ENCODE measurements around the gene TRPM8. TPM values are rescaled to one million over a fixed set of nuclear protein-coding genes. Genes with fewer than 3 reads are reported as not detected.
A peak's percentile ranks its signal among the peaks of the same experiment; 100 is the strongest.

The TRPM8 gene
- total RNA-seq, 6 experiments from 2014 or later, result not detected

DNA sequence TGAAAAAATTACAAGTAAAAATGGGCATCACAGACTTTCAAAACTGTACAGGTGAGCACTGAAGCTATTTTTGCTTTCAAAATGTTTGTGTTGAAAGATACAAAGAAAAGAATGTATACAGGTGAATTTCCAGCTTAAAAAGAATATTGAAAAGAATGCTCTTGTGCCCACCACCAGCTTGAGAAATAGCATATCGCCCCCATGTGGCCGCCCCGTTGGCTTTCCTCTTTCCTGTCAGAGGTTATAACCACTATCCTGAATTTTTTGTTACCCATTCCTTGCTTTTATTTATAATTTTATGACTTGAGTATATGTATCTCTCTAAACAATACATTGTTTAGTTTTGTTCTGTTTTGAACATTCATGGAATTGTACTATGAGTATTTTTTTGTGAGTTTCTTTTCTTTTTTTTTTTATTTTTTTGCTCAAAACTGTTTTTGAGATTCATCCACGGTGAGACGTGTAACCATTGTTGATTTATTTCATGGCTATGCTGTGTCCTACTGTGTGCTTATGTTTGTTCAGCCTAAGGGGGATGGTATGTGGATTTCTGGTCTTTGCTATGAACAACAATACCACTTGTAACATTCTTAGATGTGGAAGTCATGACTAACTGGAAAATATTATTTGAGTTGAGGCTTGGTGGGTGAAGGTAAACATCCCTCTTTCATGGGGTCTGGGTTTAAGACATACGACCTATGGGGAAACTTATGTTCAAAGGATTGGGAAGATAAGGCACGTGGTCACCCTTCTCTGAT lies 11.6 kb downstream of the TRPM8 start:
- no peak overlapping the region for H3K4me3 Mint-ChIP-seq
- H3K4me1 Mint-ChIP-seq (ENCODE audit: low read depth), result no peaks in the 10 kb centered on the region
- peak; percentile 78 for TF ChIP-seq CTCF (IDR thresholded peaks at IDR 0.05)
- no peaks in the 10 kb centered on the region for H3K9me3 Mint-ChIP-seq
- peaks cover 16% of the 10 kb centered on the region for H3K27me3 Mint-ChIP-seq (ENCODE audit: insufficient read depth)
- no peaks in the 10 kb centered on the region for H3K36me3 Mint-ChIP-seq (ENCODE audit: low read depth)
- DNase-seq, result no peak
- H3K27ac Mint-ChIP-seq, result no peak overlapping the region

GRCh38 chr2:233929352-233930022 lies 12.3 kb downstream of the TRPM8 start:
- no peak for TF ChIP-seq CTCF (IDR thresholded peaks at IDR 0.05)
- H3K27me3 Mint-ChIP-seq (ENCODE audit: insufficient read depth), result peaks cover 12% of the 10 kb centered on the region
- no peaks in the 10 kb centered on the region for H3K9me3 Mint-ChIP-seq
- no peaks in the 10 kb centered on the region for H3K4me1 Mint-ChIP-seq (ENCODE audit: low read depth)
- no peak for DNase-seq
- H3K36me3 Mint-ChIP-seq (ENCODE audit: low read depth), result no peaks in the 10 kb centered on the region
- no peak overlapping the region for H3K4me3 Mint-ChIP-seq
- no peak overlapping the region for H3K27ac Mint-ChIP-seq

GRCh38 chr2:233934524-233934923 lies 17.4 kb downstream of the TRPM8 start:
- H3K9me3 Mint-ChIP-seq, result peaks cover 10% of the 10 kb centered on the region; the same call in 1 of the 2 replicates
- peaks cover 20% of the 10 kb centered on the region for H3K27me3 Mint-ChIP-seq (ENCODE audit: insufficient read depth)
- no peak overlapping the region for H3K27ac Mint-ChIP-seq
- DNase-seq, result no peak
- H3K4me1 Mint-ChIP-seq (ENCODE audit: low read depth), result no peaks in the 10 kb centered on the region
- no peak overlapping the region for H3K4me3 Mint-ChIP-seq
- no peaks in the 10 kb centered on the region for H3K36me3 Mint-ChIP-seq (ENCODE audit: low read depth)
- no peak for TF ChIP-seq CTCF (IDR thresholded peaks at IDR 0.05)

DNA sequence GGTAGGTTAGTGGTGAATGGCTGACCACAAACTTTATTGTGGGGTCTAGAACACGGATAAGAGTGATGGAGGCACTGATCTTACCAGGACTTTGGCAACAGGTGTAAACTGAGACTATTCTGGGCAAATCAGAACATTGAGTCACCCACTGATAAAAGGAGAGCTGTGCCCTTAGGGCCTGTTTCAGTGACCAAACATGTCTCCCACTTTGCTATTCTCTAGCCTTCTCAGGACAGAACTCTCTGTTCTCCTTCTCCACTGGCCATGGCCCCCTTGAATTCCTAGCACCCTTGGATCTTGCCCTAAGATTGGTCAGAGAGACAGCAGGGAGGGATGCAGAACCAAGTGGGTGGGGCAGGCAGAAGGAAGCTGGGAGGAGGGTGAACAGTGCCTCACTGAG lies 18.3 kb downstream of the TRPM8 start:
- Mint-ChIP-seq H3K27ac (no peak overlapping the region), H3K27me3 (ENCODE audit: insufficient read depth) (peaks cover 20% of the 10 kb centered on the region), H3K4me3 (no peak overlapping the region), H3K36me3 (ENCODE audit: low read depth) (no peaks in the 10 kb centered on the region), H3K4me1 (ENCODE audit: low read depth) (no peaks in the 10 kb centered on the region), H3K9me3 (peaks cover 10% of the 10 kb centered on the region; the same call in 1 of the 2 replicates)
- DNase-seq, result no peak
- no peak for TF ChIP-seq CTCF (IDR thresholded peaks at IDR 0.05)

DNA sequence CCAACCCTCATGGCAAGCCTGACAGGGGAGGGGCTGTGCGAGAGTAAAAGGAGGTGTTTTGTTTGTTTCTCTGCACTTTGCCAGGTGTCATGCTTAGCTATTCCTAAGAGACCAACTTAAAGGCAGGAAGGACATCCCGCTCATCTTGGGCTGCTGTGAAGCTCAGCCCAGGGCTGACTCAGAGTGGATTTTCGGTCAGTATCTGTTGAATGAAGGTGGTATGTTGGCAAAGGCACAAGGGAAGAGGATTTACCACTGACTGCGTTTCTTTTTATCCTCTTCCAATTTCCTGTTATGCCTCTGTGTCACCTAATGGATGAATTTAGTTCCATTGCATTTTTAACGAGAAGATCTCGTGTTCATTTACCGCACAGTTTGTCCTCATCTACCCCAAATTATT lies 18.9 kb downstream of the TRPM8 start:
- Mint-ChIP-seq H3K27ac (no peak overlapping the region), H3K4me3 (no peak overlapping the region), H3K9me3 (peaks cover 10% of the 10 kb centered on the region; the same call in 1 of the 2 replicates), H3K27me3 (ENCODE audit: insufficient read depth) (peaks cover 20% of the 10 kb centered on the region), H3K4me1 (ENCODE audit: low read depth) (no peaks in the 10 kb centered on the region), H3K36me3 (ENCODE audit: low read depth) (no peaks in the 10 kb centered on the region)
- TF ChIP-seq CTCF (IDR thresholded peaks at IDR 0.05), result no peak
- no peak for DNase-seq
